H1 (cell line): ENCODE data around the gene GTF2I. TPM values are rescaled to one million over a fixed set of nuclear protein-coding genes. Genes with fewer than 3 reads are reported as not detected.
A peak's percentile ranks its signal among the peaks of the same experiment; 100 is the strongest.

Source experiments
- CTCF ChIA-PET: fragments of 300-600 bp; sonication (Branson Sonifier 250); formaldehyde crosslinking; loops from one replicate; lab custom pipeline; 2021; ENCODE audit not compliant: partially characterized antibody; lab: Charles Lee
- POLR2A ChIA-PET: fragments of 300-600 bp; sonication (Branson Sonifier 250); formaldehyde crosslinking; loops from one replicate; lab custom pipeline; 2021; ENCODE audit warnings: inconsistent platforms; ENCODE audit not compliant: partially characterized antibody; lab: Charles Lee
- DNase-seq, 2 experiments: peaks; one replicate each; pipeline versions ENCODE4 v3.0.0 to v3.0.0-alpha.2; 2010 to 2022; ENCODE audit warnings: low spot score in 2 of 2, low read depth in 1 of 2, mixed read lengths in 1 of 2
- FAIRE-seq: peaks from 2 replicates; lab custom pipeline; 2011; peaks lifted over from hg19 to GRCh38; lab: Jason Lieb, UNC
- H2AFZ ChIP-seq: 2 replicates; pipeline ENCODE4 v1.8.1; 2012; ENCODE audit warnings: low read length, inconsistent platforms
- H2AK5ac ChIP-seq: 2 replicates; pipeline ENCODE4 v1.6.1; 2013; ENCODE audit warnings: low read depth, low read length
- H2BK120ac ChIP-seq: replicated peaks from 2 replicates; pipeline ENCODE3; 2013; ENCODE audit warnings: low read depth, low read length, inconsistent platforms
- H2BK12ac ChIP-seq: 2 replicates; pipeline ENCODE4 v1.6.1; 2013; ENCODE audit warnings: low read depth, low read length
- H2BK15ac ChIP-seq: 2 replicates; pipeline ENCODE4 v1.6.1; 2013; ENCODE audit warnings: low read length
- H2BK20ac ChIP-seq: 2 replicates; pipeline ENCODE4 v1.6.1; 2013; ENCODE audit warnings: low read length
- H2BK5ac ChIP-seq: 2 replicates; pipeline ENCODE4 v1.6.1; 2013; ENCODE audit warnings: low read depth, low read length
- H3K14ac ChIP-seq: 2 replicates; pipeline ENCODE4 v1.6.1; 2013; ENCODE audit warnings: inconsistent platforms; ENCODE audit not compliant: insufficient read length
- H3K18ac ChIP-seq: 2 replicates; pipeline ENCODE4 v1.6.1; 2013; ENCODE audit warnings: low read length; ENCODE audit errors: extremely low read depth
- H3K23ac ChIP-seq: 2 replicates; pipeline ENCODE4 v1.6.1; 2013; ENCODE audit warnings: inconsistent platforms; ENCODE audit not compliant: insufficient read length
- H3K23me2 ChIP-seq: 2 replicates; pipeline ENCODE4 v1.6.1; 2013; ENCODE audit warnings: low read depth, low read length
- H3K27ac ChIP-seq: 2 replicates; pipeline ENCODE4 v1.6.1; 2011; ENCODE audit warnings: low read depth, low read length, inconsistent platforms
- H3K27me3 ChIP-seq, 4 experiments: replicated peaks in 1 of 4; 1 replicate in 1 of 4; 2 replicates in 3 of 4; pipeline versions ENCODE4 v1.6.1 to v1.8.1; 2011 to 2013; ENCODE audit warnings: low read length in 3 of 4, mild to moderate bottlenecking in 3 of 4, inconsistent platforms in 2 of 4, mixed read lengths in 2 of 4, moderate library complexity in 1 of 4; ENCODE audit not compliant: control insufficient read depth in 3 of 4, insufficient read depth in 3 of 4; ENCODE audit errors: extremely low read depth in 1 of 4
- H3K36me3 ChIP-seq, 4 experiments: 2 replicates each; pipeline versions ENCODE4 v1.6.1 to v1.8.1; 2011 to 2013; ENCODE audit warnings: mild to moderate bottlenecking in 4 of 4, low read length in 3 of 4, moderate library complexity in 2 of 4, control low read depth in 1 of 4, inconsistent platforms in 1 of 4; ENCODE audit not compliant: insufficient read depth in 4 of 4, control insufficient read depth in 2 of 4
- H3K4ac ChIP-seq: replicated peaks from 2 replicates; pipeline ENCODE3; 2013; ENCODE audit warnings: low read length, low read depth, mixed read lengths, inconsistent platforms; ENCODE audit not compliant: insufficient read length
- H3K4me1 ChIP-seq, 4 experiments: replicated peaks in 1 of 4; 1 replicate in 1 of 4; 2 replicates in 3 of 4; pipeline versions ENCODE4 v1.6.1 to v1.8.1; 2011 to 2013; ENCODE audit warnings: low read length in 3 of 4, inconsistent platforms in 2 of 4, mixed read lengths in 1 of 4; ENCODE audit not compliant: insufficient read depth in 4 of 4, control insufficient read depth in 3 of 4
- H3K4me2 ChIP-seq, 2 experiments: 2 replicates each; pipeline versions ENCODE4 v1.6.1 to v1.8.1; 2011 to 2013; ENCODE audit warnings: low read depth in 2 of 2, low read length in 2 of 2, control low read depth in 1 of 2, inconsistent platforms in 1 of 2, mild to moderate bottlenecking in 1 of 2; ENCODE audit not compliant: insufficient read depth in 1 of 2
- H3K4me3 ChIP-seq, 4 experiments: fragments of 200-600, 300-600 bp in 1 of 4; sonication (generic), shearing (Covaris generic), sonication (Bioruptor Twin) in 1 of 4; 2 replicates each; pipeline versions ENCODE4 v1.5.1 to v1.8.1; 2011 to 2016; ENCODE audit warnings: low read length in 4 of 4, low read depth in 3 of 4, control low read depth in 2 of 4, inconsistent platforms in 2 of 4, mild to moderate bottlenecking in 2 of 4, mixed read lengths in 1 of 4, moderate library complexity in 1 of 4; ENCODE audit not compliant: insufficient read depth in 2 of 4; ENCODE audit errors: extremely low read depth in 1 of 4
- H3K56ac ChIP-seq: replicated peaks from 2 replicates; pipeline ENCODE3; 2013; ENCODE audit warnings: low read depth, mild to moderate bottlenecking, mixed read lengths, low read length, inconsistent platforms; ENCODE audit not compliant: insufficient read length
- H3K79me1 ChIP-seq: 2 replicates; pipeline ENCODE4 v1.6.1; 2013; ENCODE audit warnings: low read depth, low read length, control low read depth
- H3K79me2 ChIP-seq, 2 experiments: 2 replicates each; pipeline versions ENCODE4 v1.6.1 to v1.8.1; 2012 to 2013; ENCODE audit warnings: low read length in 2 of 2, mild to moderate bottlenecking in 2 of 2, inconsistent platforms in 1 of 2; ENCODE audit not compliant: insufficient read depth in 2 of 2, control insufficient read depth in 1 of 2
- H3K9ac ChIP-seq, 4 experiments: replicated peaks in 1 of 4; 1 replicate in 1 of 4; 2 replicates in 3 of 4; pipeline versions ENCODE4 v1.6.1 to v1.8.1; 2011 to 2013; ENCODE audit warnings: low read depth in 3 of 4, low read length in 3 of 4, control low read depth in 2 of 4, mild to moderate bottlenecking in 2 of 4, moderate library complexity in 2 of 4, inconsistent platforms in 1 of 4; ENCODE audit errors: extremely low read depth in 1 of 4
- H3K9me3 ChIP-seq, 2 experiments: 2 replicates each; pipeline versions ENCODE4 v1.6.1 to v1.8.1; 2012 to 2013; ENCODE audit warnings: mild to moderate bottlenecking in 2 of 2, moderate library complexity in 2 of 2, control low read depth in 1 of 2, inconsistent platforms in 1 of 2, low read depth in 1 of 2, low read length in 1 of 2, mixed read lengths in 1 of 2; ENCODE audit not compliant: insufficient read depth in 2 of 2
- H4K20me1 ChIP-seq, 2 experiments: replicated peaks in 1 of 2; 2 replicates each; pipeline versions ENCODE3 to v1.8.1; 2011 to 2013; ENCODE audit warnings: inconsistent platforms in 2 of 2, low read length in 2 of 2, mild to moderate bottlenecking in 1 of 2; ENCODE audit not compliant: insufficient read depth in 2 of 2, control insufficient read depth in 1 of 2
- H4K5ac ChIP-seq: 2 replicates; pipeline ENCODE4 v1.6.1; 2013; ENCODE audit warnings: low read length, low read depth, mixed read lengths, inconsistent platforms; ENCODE audit not compliant: insufficient read length
- H4K8ac ChIP-seq: 2 replicates; pipeline ENCODE4 v1.8.0; 2013; ENCODE audit warnings: mild to moderate bottlenecking, moderate library complexity, low read length, inconsistent platforms; ENCODE audit not compliant: insufficient read depth; ENCODE audit errors: extremely low read depth
- H4K91ac ChIP-seq: replicated peaks from 2 replicates; pipeline ENCODE3; 2013; ENCODE audit warnings: low read length, mixed read lengths, inconsistent platforms; ENCODE audit not compliant: insufficient read length
- ASH2L ChIP-seq: fragments of 200-600, 300-600 bp; sonication (generic); IDR thresholded peaks from one replicate; pipeline ENCODE4 v1.7.1; 2017; ENCODE audit warnings: low read length
- CREB1 ChIP-seq: IDR thresholded peaks from 2 replicates; pipeline ENCODE4 v1.6.1; 2012; ENCODE audit warnings: inconsistent platforms
- EP300 ChIP-seq, 2 experiments: IDR thresholded peaks; 1 replicate in 1 of 2; 2 replicates in 1 of 2; pipeline ENCODE4 v1.6.1; 2011 to 2012; ENCODE audit warnings: low read depth in 2 of 2, low read length in 2 of 2, mild to moderate bottlenecking in 2 of 2, borderline replicate concordance in 1 of 2, inconsistent platforms in 1 of 2, moderate library complexity in 1 of 2
- FOSL1 ChIP-seq: IDR thresholded peaks from 2 replicates; pipeline ENCODE4 v1.6.1; 2011; ENCODE audit warnings: mild to moderate bottlenecking, low read depth, low read length, moderate library complexity; ENCODE audit not compliant: insufficient read depth
- GTF2F1 ChIP-seq: IDR thresholded peaks from 2 replicates; pipeline ENCODE4 v1.6.1; 2012; ENCODE audit warnings: low read depth, low read length, improper control_type of control experiment, borderline replicate concordance
- HDAC2 ChIP-seq, 2 experiments: fragments of 300-600 bp in 1 of 2; sonication (generic) in 1 of 2; IDR thresholded peaks; 2 replicates each; pipeline ENCODE4 v1.6.1; 2011 to 2012; ENCODE audit warnings: low read depth in 2 of 2, low read length in 2 of 2, mild to moderate bottlenecking in 2 of 2, moderate library complexity in 2 of 2, borderline replicate concordance in 1 of 2, inconsistent platforms in 1 of 2
- KDM1A ChIP-seq: fragments of 200-600, 300-600 bp; sonication (generic); IDR thresholded peaks from 2 replicates; pipeline ENCODE4 v1.7.1; 2016; ENCODE audit warnings: mild to moderate bottlenecking, low read length, borderline replicate concordance
- NRF1 ChIP-seq: IDR thresholded peaks from 2 replicates; pipeline ENCODE4 v1.6.1; 2011; ENCODE audit warnings: mild to moderate bottlenecking, low read depth, low read length, improper control_type of control experiment
- POLR2AphosphoS5 ChIP-seq: IDR thresholded peaks from 2 replicates; pipeline ENCODE4 v1.6.1; 2011; ENCODE audit warnings: low read depth, low read length
- SP1 ChIP-seq: IDR thresholded peaks from 2 replicates; pipeline ENCODE4 v1.6.1; 2011; ENCODE audit warnings: low read depth, low read length
- SP4 ChIP-seq: IDR thresholded peaks from 2 replicates; pipeline ENCODE4 v1.6.1; 2012; ENCODE audit warnings: low read length, inconsistent platforms
- TBP ChIP-seq: IDR thresholded peaks from 2 replicates; pipeline ENCODE4 v1.6.1; 2011; ENCODE audit warnings: low read depth, low read length, improper control_type of control experiment
- TCF12 ChIP-seq: IDR thresholded peaks from 2 replicates; pipeline ENCODE4 v1.6.1; 2011; ENCODE audit warnings: low read depth, mild to moderate bottlenecking, low read length
- WGBS, 2 experiments: shearing (Covaris generic) in 1 of 2; methylation state at CpG; one replicate each; pipeline versions ENCODE4 v1.1.6 to v1.1.7; 2013 to 2015; ENCODE audit warnings: low lambda C conversion rate in 2 of 2, mixed read lengths in 2 of 2, inconsistent platforms in 1 of 2, low coverage in 1 of 2, missing lambda C conversion rate in 1 of 2; ENCODE audit not compliant: insufficient replicate concordance in 2 of 2, insufficient coverage in 1 of 2, insufficient read length in 1 of 2; ENCODE audit errors: extremely low coverage in 1 of 2, missing lambda C conversion rate in 1 of 2; 5-methylcytosine and 5-hydroxymethylcytosine counted together
- polyA plus RNA-seq, 7 experiments: library from polyadenylated mRNA; depleted of rRNA in 3 of 7; stranded (reverse) in 5 of 7; unstranded in 2 of 7; fragments of >200 nt in 5 of 7; fragments of 200-250 nt in 2 of 7; gene quantifications; 1 replicate in 5 of 7; 2 replicates in 1 of 7; 4 replicates in 1 of 7; pipeline versions ENCODE4 v1.2.1 to v1.2.3, GENCODE V29; 2011 to 2013; ENCODE audit warnings: missing spikeins in 2 of 7, mixed read lengths in 2 of 7
- total RNA-seq: library from RNA; stranded (reverse); fragmentation: NEBNext Ultra II Directional; extraction: Animal tissue kit (Norgen Biotek cat#: 25700); gene quantifications from 2 replicates; pipeline ENCODE4 v1.2.1, GENCODE V29; 2021

The GTF2I gene
- total and polyA plus RNA-seq, 2 of the 8 experiments (the other 6 are each of a cell fraction or from before 2014, with no cell fraction given): 46.7 to 316 TPM

DNA sequence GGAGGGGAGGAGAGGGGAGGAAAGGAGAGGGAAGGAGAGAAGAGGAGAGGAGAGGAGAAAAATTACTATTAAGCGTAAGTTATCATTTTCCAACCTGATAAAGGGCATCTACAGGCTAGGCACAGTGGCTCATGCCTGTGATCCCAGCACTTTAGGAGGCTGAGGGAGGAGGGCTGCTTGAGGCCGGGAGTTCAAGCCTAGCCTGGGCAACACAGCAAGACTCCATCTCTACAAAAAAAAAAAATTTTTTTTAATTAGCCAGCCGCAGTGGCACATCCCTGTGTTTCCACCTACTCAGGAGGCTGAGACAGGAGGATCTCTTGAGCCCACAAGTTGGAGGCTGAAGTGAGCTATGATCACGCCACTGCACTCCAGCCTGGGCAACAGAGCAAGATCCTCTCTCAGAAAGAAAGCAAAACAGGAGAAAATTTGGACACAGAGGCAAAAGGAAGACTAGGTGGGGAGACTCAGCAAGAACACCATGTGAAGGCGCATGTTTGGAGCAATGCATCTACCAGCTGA lies 35.2 kb upstream of the GTF2I start:
- FAIRE-seq (no peak), DNase-seq (no peak)
- Histone ChIP-seq H3K27me3 (no peaks in the 10 kb centered on the region), H3K23ac (no peak overlapping the region), H3K9ac (no peak overlapping the region; a peak in 1 of 7 replicates), H3K9me3 (no peaks in the 10 kb centered on the region), H2AK5ac (no peak overlapping the region), H3K56ac (no peak overlapping the region), H3K14ac (no peak overlapping the region), H3K4me2 (no peak overlapping the region), H3K79me2 (no peaks in the 10 kb centered on the region), H3K18ac (no peak overlapping the region), H3K36me3 (no peaks in the 10 kb centered on the region), H3K4me3 (no peak overlapping the region), H4K8ac (no peak overlapping the region), H4K20me1 (no peaks in the 10 kb centered on the region), H2BK12ac (no peak overlapping the region), H2BK5ac (no peak overlapping the region), H3K4ac (no peak overlapping the region), H2BK15ac (peak overlapping the region; percentile 63; the same call in 1 of the 2 replicates), H2BK20ac (0 out of 2 replicates have a peak overlapping the region, but pooled peaks have one; percentile 48), H3K79me1 (no peaks in the 10 kb centered on the region), H2AFZ (no peak overlapping the region), H3K23me2 (no peaks in the 10 kb centered on the region), H3K4me1 (peaks cover 0 to 8% (median 4%) of the 10 kb centered on the region in 4 experiments; a peak in 6 of 7 replicates), H4K5ac (no peak overlapping the region), H2BK120ac (no peak overlapping the region), H3K27ac (no peak overlapping the region), H4K91ac (no peak overlapping the region)
- 89% methylated on average over 5 of the region's 5 CpGs; no CpG with 5 or more reads in 1 of the 2 experiments for WGBS, 2 experiments
- TF ChIP-seq SP1: no peak
- TF ChIP-seq ASH2L: no peak
- TF ChIP-seq FOSL1: no peak
- no peak for TF ChIP-seq GTF2F1
- TF ChIP-seq KDM1A: no peak; the same call in 1 of the 2 replicates
- no peak for TF ChIP-seq CREB1
- no peak for TF ChIP-seq EP300 (IDR thresholded peaks at IDR 0.05; ENCODE audit: borderline replicate concordance in 1 of 2, low read depth in 2 of 2, low read length in 2 of 2)
- no peak for TF ChIP-seq NRF1
- TF ChIP-seq TBP: no peak
- no peak for TF ChIP-seq POLR2AphosphoS5
- no peak for TF ChIP-seq SP4
- no peak for TF ChIP-seq HDAC2 (IDR thresholded peaks at IDR 0.05; ENCODE audit: borderline replicate concordance in 1 of 2, low read depth in 2 of 2, low read length in 2 of 2)
- no peak for TF ChIP-seq TCF12
- POLR2A ChIA-PET: no interaction called here
- CTCF ChIA-PET: interaction anchor here (1.2 kb wide), 1 partner anchor 10 kb away, joined by 3 read pairs; no protein-coding TSS in a partner anchor
